WTC11 (cell line): ENCODE results near the gene UNG. TPM values are rescaled to one million over a fixed set of nuclear protein-coding genes. Genes with fewer than 3 reads are reported as not detected.

ENCODE experiments used
- ATAC-seq: fragments of 200-7000 bp; cut with Tn5 transposase; 2 replicates; pipeline ENCODE4 v1.10.0; 2021; ENCODE audit warnings: mild to moderate bottlenecking, moderate library complexity
- CTCF ChIA-PET: fragments of 300-600 bp; sonication (Branson Sonifier 250); formaldehyde crosslinking; loops from one replicate; lab custom pipeline; 2021; ENCODE audit warnings: antibody characterized with exemption; lab: Charles Lee
- POLR2A ChIA-PET: fragments of 350-600 bp; sonication (Branson Sonifier 250); formaldehyde crosslinking; loops from one replicate; lab custom pipeline; 2021; ENCODE audit warnings: antibody characterized with exemption; lab: Charles Lee
- DNase-seq: peaks from one replicate; pipeline ENCODE4 v3.0.0; 2021; ENCODE audit warnings: low spot score
- H3K27ac Mint-ChIP-seq: 2 replicates; pipeline ENCODE4 v1.8.0; 2021; ENCODE audit warnings: mixed read lengths
- H3K27me3 Mint-ChIP-seq: 2 replicates; pipeline ENCODE4 v1.8.0; 2021; ENCODE audit warnings: low read depth, mild to moderate bottlenecking, moderate library complexity, mixed read lengths
- H3K36me3 Mint-ChIP-seq: 2 replicates; pipeline ENCODE4 v1.8.0; 2021; ENCODE audit warnings: mixed read lengths
- H3K4me1 Mint-ChIP-seq: 2 replicates; pipeline ENCODE4 v1.8.0; 2022; ENCODE audit warnings: mixed read lengths
- H3K4me3 Mint-ChIP-seq: 2 replicates; pipeline ENCODE4 v1.8.0; 2021; ENCODE audit warnings: mild to moderate bottlenecking, moderate library complexity, mixed read lengths
- H3K9me3 Mint-ChIP-seq: 2 replicates; pipeline ENCODE4 v1.8.0; 2021; ENCODE audit warnings: mixed read lengths
- ARID4B ChIP-seq: sonication (generic); formaldehyde crosslinking; IDR thresholded peaks from 2 replicates; pipeline ENCODE4 v1.8.0; 2023; ENCODE audit warnings: missing genetic modification reagents, mild to moderate bottlenecking, borderline replicate concordance
- ATF1 ChIP-seq: sonication (generic); formaldehyde crosslinking; IDR thresholded peaks from 2 replicates; pipeline ENCODE4 v1.8.1; 2023; ENCODE audit warnings: mild to moderate bottlenecking, moderate library complexity, missing genetic modification reagents
- CREM ChIP-seq: sonication (generic); formaldehyde crosslinking; IDR thresholded peaks from 2 replicates; pipeline ENCODE4 v1.8.1; 2022; ENCODE audit warnings: mild to moderate bottlenecking, missing genetic modification reagents, moderate library complexity
- CTCF ChIP-seq: fragments of 200-600 bp; IDR thresholded peaks from 2 replicates; pipeline ENCODE4 v1.8.0; 2022; ENCODE audit warnings: antibody characterized with exemption
- EMX1 ChIP-seq: fragments of 250-450 bp; sonication (Bioruptor Pico); IDR thresholded peaks from 2 replicates; pipeline ENCODE4 v1.8.0; 2021; ENCODE audit warnings: mild to moderate bottlenecking
- HMGA2 ChIP-seq: fragments of 250-450 bp; sonication (Bioruptor Pico); IDR thresholded peaks from 2 replicates; pipeline ENCODE4 v1.4.0; 2021; ENCODE audit warnings: mild to moderate bottlenecking, moderate library complexity
- NFATC4 ChIP-seq: fragments of 250-450 bp; sonication (Bioruptor Pico); IDR thresholded peaks from 2 replicates; pipeline ENCODE4 v1.9.0; 2021; ENCODE audit warnings: mild to moderate bottlenecking
- PRRX2 ChIP-seq: fragments of 250-450 bp; sonication (Bioruptor Pico); IDR thresholded peaks from 2 replicates; pipeline ENCODE4 v1.8.0; 2021; ENCODE audit warnings: mild to moderate bottlenecking
- TEAD1 ChIP-seq: sonication (generic); formaldehyde crosslinking; IDR thresholded peaks from 2 replicates; pipeline ENCODE4 v1.8.0; 2022; ENCODE audit warnings: mild to moderate bottlenecking, missing genetic modification reagents
- ZBTB43 ChIP-seq: sonication (generic); formaldehyde crosslinking; IDR thresholded peaks from 2 replicates; pipeline ENCODE4 v1.8.1; 2023; ENCODE audit warnings: mild to moderate bottlenecking, missing genetic modification reagents
- ZNF121 ChIP-seq: sonication (generic); formaldehyde crosslinking; IDR thresholded peaks from 2 replicates; pipeline ENCODE4 v1.8.0; 2023; ENCODE audit warnings: missing genetic modification reagents
- ZNF219 ChIP-seq: sonication (generic); formaldehyde crosslinking; IDR thresholded peaks from 2 replicates; pipeline ENCODE4 v1.8.0; 2023; ENCODE audit warnings: missing genetic modification reagents, mild to moderate bottlenecking, borderline replicate concordance
- total RNA-seq: library from RNA; stranded (reverse); gene quantifications from 3 replicates; pipeline ENCODE4 v1.2.3, GENCODE V29; 2021
- TF ChIP-seq, protein P1 (sequence below): sonication (generic); formaldehyde crosslinking; IDR thresholded peaks from 2 replicates; pipeline ENCODE4 v1.8.0; 2022; ENCODE audit warnings: mild to moderate bottlenecking, missing genetic modification reagents
- TF ChIP-seq, protein P2 (sequence below): sonication (generic); formaldehyde crosslinking; IDR thresholded peaks from 2 replicates; pipeline ENCODE4 v1.8.1; 2022; ENCODE audit warnings: mild to moderate bottlenecking, moderate library complexity, missing genetic modification reagents
- TF ChIP-seq, protein P3 (sequence below): sonication (generic); formaldehyde crosslinking; IDR thresholded peaks from 2 replicates; pipeline ENCODE4 v1.8.1; 2022; ENCODE audit warnings: mild to moderate bottlenecking, missing genetic modification reagents, moderate library complexity, borderline replicate concordance

The UNG gene
- total RNA-seq, 1 experiment from 2014 or later, result 127 TPM

GRCh38 chr12:109113661-109114321 lies 16.4 kb downstream of the UNG start:
- POLR2A ChIA-PET, result no interaction called here

More at GRCh38 chr12:109113661-109114321, 16.4 kb downstream of the UNG start:
- CTCF ChIA-PET, result no interaction called here
- TF ChIP-seq, protein P1, sequence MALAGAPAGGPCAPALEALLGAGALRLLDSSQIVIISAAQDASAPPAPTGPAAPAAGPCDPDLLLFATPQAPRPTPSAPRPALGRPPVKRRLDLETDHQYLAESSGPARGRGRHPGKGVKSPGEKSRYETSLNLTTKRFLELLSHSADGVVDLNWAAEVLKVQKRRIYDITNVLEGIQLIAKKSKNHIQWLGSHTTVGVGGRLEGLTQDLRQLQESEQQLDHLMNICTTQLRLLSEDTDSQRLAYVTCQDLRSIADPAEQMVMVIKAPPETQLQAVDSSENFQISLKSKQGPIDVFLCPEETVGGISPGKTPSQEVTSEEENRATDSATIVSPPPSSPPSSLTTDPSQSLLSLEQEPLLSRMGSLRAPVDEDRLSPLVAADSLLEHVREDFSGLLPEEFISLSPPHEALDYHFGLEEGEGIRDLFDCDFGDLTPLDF (CRISPR knock-in tag), result no peak
- TF ChIP-seq CREM (CRISPR knock-in tag) (no peak), TEAD1 (CRISPR knock-in tag) (no peak), CTCF (no peak), HMGA2 (no peak), NFATC4 (CRISPR knock-in tag) (no peak), PRRX2 (CRISPR knock-in tag) (no peak), EMX1 (CRISPR knock-in tag) (no peak), ATF1 (CRISPR knock-in tag) (no peak), ZNF219 (CRISPR knock-in tag) (no peak), ZNF121 (CRISPR knock-in tag) (no peak; the same call in 1 of the 2 replicates), ARID4B (no peak), ZBTB43 (CRISPR knock-in tag) (no peak)
- TF ChIP-seq, protein P2, sequence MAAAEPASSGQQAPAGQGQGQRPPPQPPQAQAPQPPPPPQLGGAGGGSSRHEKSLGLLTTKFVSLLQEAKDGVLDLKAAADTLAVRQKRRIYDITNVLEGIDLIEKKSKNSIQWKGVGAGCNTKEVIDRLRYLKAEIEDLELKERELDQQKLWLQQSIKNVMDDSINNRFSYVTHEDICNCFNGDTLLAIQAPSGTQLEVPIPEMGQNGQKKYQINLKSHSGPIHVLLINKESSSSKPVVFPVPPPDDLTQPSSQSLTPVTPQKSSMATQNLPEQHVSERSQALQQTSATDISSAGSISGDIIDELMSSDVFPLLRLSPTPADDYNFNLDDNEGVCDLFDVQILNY (CRISPR knock-in tag), result no peak
- TF ChIP-seq, protein P3, sequence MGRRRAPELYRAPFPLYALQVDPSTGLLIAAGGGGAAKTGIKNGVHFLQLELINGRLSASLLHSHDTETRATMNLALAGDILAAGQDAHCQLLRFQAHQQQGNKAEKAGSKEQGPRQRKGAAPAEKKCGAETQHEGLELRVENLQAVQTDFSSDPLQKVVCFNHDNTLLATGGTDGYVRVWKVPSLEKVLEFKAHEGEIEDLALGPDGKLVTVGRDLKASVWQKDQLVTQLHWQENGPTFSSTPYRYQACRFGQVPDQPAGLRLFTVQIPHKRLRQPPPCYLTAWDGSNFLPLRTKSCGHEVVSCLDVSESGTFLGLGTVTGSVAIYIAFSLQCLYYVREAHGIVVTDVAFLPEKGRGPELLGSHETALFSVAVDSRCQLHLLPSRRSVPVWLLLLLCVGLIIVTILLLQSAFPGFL (CRISPR knock-in tag), result no peak
- no peak for DNase-seq
- Mint-ChIP-seq H3K27me3 (no peaks in the 10 kb centered on the region), H3K36me3 (peaks cover 9% of the 10 kb centered on the region; the same call in 1 of the 2 replicates), H3K9me3 (no peaks in the 10 kb centered on the region; the same call in 1 of the 2 replicates), H3K4me3 (no peak overlapping the region), H3K4me1 (peaks cover 21% of the 10 kb centered on the region), H3K27ac (no peak overlapping the region)
- no peak for ATAC-seq
